Fibroblast of the conjunctiva (primary cell): ENCODE data around the gene HS1BP3.
A peak's percentile ranks its signal among the peaks of the same experiment; 100 is the strongest.

ENCODE experiments used
- DNase-seq: peaks from one replicate; pipeline ENCODE4 v3.0.0-alpha.2; 2010; ENCODE audit warnings: low read depth

The HS1BP3 gene

GRCh38 chr2:20663196-20664070, 12.5 kb upstream of the HS1BP3 start:
- no peak for DNase-seq

- no peak for DNase-seq
Measured at GRCh38 chr2:20662308-20662937, 11.5 kb upstream of the HS1BP3 start.

- peak; percentile 75 for DNase-seq
Measured at GRCh38 chr2:20661421-20662307, 10.8 kb upstream of the HS1BP3 start.

- no peak for DNase-seq
Measured at GRCh38 chr2:20660506-20661420, 9.9 kb upstream of the HS1BP3 start.

- no peak for DNase-seq
Measured at GRCh38 chr2:20657522-20658235, 6.8 kb upstream of the HS1BP3 start.

- DNase-seq: no peak
Measured at GRCh38 chr2:20656561-20656960, 5.7 kb upstream of the HS1BP3 start.

GRCh38 chr2:20654535-20654813, 3.6 kb upstream of the HS1BP3 start:
- DNase-seq: no peak

- DNase-seq: no peak
Measured at GRCh38 chr2:20653695-20654534, 3.0 kb upstream of the HS1BP3 start.

GRCh38 chr2:20652673-20653575, 2.0 kb upstream of the HS1BP3 start:
- DNase-seq: no peak

- DNase-seq: no peak
Measured at GRCh38 chr2:20652141-20652540, 1.2 kb upstream of the HS1BP3 start.

- no peak for DNase-seq
Measured at GRCh38 chr2:20651731-20652099, 817 bp upstream of the HS1BP3 start.

GRCh38 chr2:20650393-20650876, 463 bp downstream of the HS1BP3 start:
- peak; percentile 29 for DNase-seq

- no peak for DNase-seq
Measured at GRCh38 chr2:20649976-20650375, 922 bp downstream of the HS1BP3 start.

- DNase-seq: no peak
Measured at GRCh38 chr2:20649576-20649975, 1.3 kb downstream of the HS1BP3 start.

- DNase-seq: no peak
Measured at GRCh38 chr2:20648831-20649230, 2.1 kb downstream of the HS1BP3 start.

GRCh38 chr2:20648206-20648605, 2.7 kb downstream of the HS1BP3 start:
- DNase-seq: no peak

GRCh38 chr2:20647738-20648137, 3.2 kb downstream of the HS1BP3 start:
- no peak for DNase-seq

GRCh38 chr2:20647211-20647610, 3.7 kb downstream of the HS1BP3 start:
- no peak for DNase-seq

- DNase-seq: no peak
Measured at GRCh38 chr2:20646446-20646845, 4.5 kb downstream of the HS1BP3 start.
